BE2C (cell line): ENCODE data around the gene MALSU1.

ENCODE experiments used
- DNase-seq: peaks from one replicate; pipeline ENCODE4 v3.0.0-alpha.2; 2020
- H3K27me3 ChIP-seq: fragments of 250-450 bp; sonication (Bioruptor Pico); 2 replicates; pipeline ENCODE4 v1.5.1; 2020; ENCODE audit warnings: mild to moderate bottlenecking
- H3K36me3 ChIP-seq: fragments of 250-450 bp; sonication (Bioruptor Pico); 2 replicates; pipeline ENCODE4 v1.5.1; 2020; ENCODE audit warnings: mild to moderate bottlenecking
- H3K4me1 ChIP-seq: fragments of 250-450 bp; sonication (Bioruptor Pico); 2 replicates; pipeline ENCODE4 v1.5.1; 2020
- H3K4me3 ChIP-seq: 2 replicates; pipeline ENCODE4 v1.5.1; 2011; ENCODE audit warnings: low read depth, low read length
- H3K9me3 ChIP-seq: fragments of 250-450 bp; sonication (Bioruptor Pico); 2 replicates; pipeline ENCODE4 v1.5.1; 2020
- CTCF ChIP-seq: IDR thresholded peaks from 2 replicates; pipeline ENCODE4 v1.5.1; 2012; ENCODE audit warnings: mild to moderate bottlenecking, low read depth, low read length

Gene MALSU1

DNA sequence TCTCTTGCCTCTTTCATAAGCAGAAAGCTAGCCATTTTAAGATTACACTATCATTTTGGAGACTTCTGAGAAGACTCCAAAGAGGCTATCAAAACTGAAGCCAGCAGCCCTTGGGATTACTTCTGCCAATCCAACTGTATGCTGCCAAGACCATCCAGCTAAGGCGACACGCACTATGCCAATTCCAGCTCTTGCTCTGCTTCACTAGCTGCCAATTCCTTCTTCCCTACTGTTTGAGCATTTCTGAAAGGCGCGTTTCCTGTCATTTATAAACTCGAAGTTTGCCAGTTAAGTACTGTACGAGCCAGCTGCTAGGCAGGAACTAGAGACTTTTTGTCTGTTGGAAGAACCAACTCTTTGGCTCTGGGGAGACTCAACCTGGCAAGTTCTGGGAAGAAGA lies 36.5 kb downstream of the MALSU1 start:
- H3K9me3 ChIP-seq, result no peaks in the 10 kb centered on the region
- TF ChIP-seq CTCF, result no peak
- H3K4me1 ChIP-seq, result peaks cover 20% of the 10 kb centered on the region
- DNase-seq, result no peak
- H3K36me3 ChIP-seq, result peaks cover 79% of the 10 kb centered on the region
- H3K27me3 ChIP-seq, result no peaks in the 10 kb centered on the region
- no peak overlapping the region for H3K4me3 ChIP-seq

DNA sequence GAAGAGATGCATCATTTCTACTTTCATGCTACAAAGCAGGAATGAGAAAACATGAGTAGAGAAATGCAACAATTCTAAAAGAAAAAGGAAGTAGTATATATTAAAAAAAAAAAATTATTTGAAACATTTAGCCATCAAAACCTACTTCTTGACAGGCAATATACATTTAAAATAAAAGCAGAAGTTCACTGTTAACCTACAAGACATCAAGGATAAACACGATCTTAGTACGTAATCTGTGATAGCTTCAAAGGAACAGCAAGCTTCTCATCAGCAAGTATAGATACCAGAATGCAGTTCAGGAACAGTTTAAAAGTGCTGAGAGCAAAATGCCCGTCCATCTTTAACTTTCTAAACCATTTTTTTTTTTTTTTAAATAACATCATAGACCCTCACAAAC lies 36.9 kb downstream of the MALSU1 start:
- no peak for DNase-seq
- H3K4me1 ChIP-seq, result peaks cover 20% of the 10 kb centered on the region

GRCh38 chr7:23336799-23337283 lies 37.7 kb downstream of the MALSU1 start:
- Histone ChIP-seq H3K36me3 (peaks cover 78% of the 10 kb centered on the region), H3K9me3 (no peaks in the 10 kb centered on the region), H3K4me3 (no peak overlapping the region), H3K27me3 (no peaks in the 10 kb centered on the region), H3K4me1 (peaks cover 20% of the 10 kb centered on the region)
- DNase-seq, result no peak
- TF ChIP-seq CTCF, result no peak

More for the DNA sequence above, 36.9 kb downstream of the MALSU1 start:
- Histone ChIP-seq H3K36me3 (peaks cover 77% of the 10 kb centered on the region), H3K4me3 (no peak overlapping the region), H3K9me3 (no peaks in the 10 kb centered on the region), H3K27me3 (no peaks in the 10 kb centered on the region)
- TF ChIP-seq CTCF, result no peak

GRCh38 chr7:23337374-23337773 lies 38.2 kb downstream of the MALSU1 start:
- Histone ChIP-seq H3K27me3 (no peaks in the 10 kb centered on the region), H3K4me3 (no peak overlapping the region), H3K9me3 (no peaks in the 10 kb centered on the region), H3K36me3 (peaks cover 78% of the 10 kb centered on the region), H3K4me1 (peaks cover 19% of the 10 kb centered on the region)
- TF ChIP-seq CTCF, result no peak
- DNase-seq, result no peak

DNA sequence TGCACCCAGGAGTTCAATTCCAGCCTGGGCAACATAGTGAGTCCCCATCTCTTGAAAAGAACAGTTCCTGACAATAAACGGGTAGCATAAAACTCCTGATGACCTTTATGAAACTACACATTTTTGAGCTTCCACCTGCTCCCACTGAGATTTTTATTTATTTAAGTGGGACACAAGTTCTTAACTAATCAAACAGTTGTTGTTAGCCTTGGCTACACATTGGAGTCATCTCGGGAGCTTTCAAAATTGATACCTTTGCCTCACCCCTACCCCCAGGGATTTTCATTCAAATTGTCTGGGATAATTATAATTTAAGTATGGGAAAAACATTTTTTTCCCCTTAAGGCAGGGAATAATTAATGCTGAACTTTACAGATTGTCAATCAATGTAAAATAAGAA lies 39.3 kb downstream of the MALSU1 start:
- no peak for TF ChIP-seq CTCF
- Histone ChIP-seq H3K9me3 (no peaks in the 10 kb centered on the region), H3K4me1 (peaks cover 10% of the 10 kb centered on the region), H3K4me3 (no peak overlapping the region), H3K36me3 (peaks cover 80% of the 10 kb centered on the region), H3K27me3 (no peaks in the 10 kb centered on the region)
- no peak for DNase-seq

DNA sequence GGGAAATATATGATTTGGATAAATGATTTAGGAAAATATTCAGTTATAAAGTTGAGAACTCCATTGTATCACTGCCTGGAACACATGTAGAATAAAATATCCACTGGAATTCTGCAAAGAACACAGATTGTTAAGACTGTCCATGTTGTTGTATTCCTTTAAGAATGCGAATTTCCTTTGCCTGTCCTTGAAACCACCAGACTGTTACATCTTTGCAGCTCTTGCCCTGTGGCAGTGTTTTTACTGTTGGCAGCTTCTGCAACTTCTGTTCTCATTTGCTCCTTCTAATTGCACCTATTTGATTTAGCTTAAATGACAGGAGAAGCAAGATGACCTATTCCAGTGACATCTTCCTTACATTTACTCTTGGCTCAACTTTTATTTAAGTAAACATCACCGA lies 39.7 kb downstream of the MALSU1 start:
- DNase-seq, result no peak
- H3K9me3 ChIP-seq, result no peaks in the 10 kb centered on the region
- no peaks in the 10 kb centered on the region for H3K27me3 ChIP-seq
- no peak overlapping the region for H3K4me3 ChIP-seq
- peaks cover 80% of the 10 kb centered on the region for H3K36me3 ChIP-seq
- H3K4me1 ChIP-seq, result peaks cover 6% of the 10 kb centered on the region
- no peak for TF ChIP-seq CTCF
